ENCODE results near the gene GPR4.
"Not testable (repeated sequence)": the region's sequence is repeated elsewhere in the genome, so short reads cannot be mapped to it uniquely, and the experiment has no call there.

GPR4 gene

DNA sequence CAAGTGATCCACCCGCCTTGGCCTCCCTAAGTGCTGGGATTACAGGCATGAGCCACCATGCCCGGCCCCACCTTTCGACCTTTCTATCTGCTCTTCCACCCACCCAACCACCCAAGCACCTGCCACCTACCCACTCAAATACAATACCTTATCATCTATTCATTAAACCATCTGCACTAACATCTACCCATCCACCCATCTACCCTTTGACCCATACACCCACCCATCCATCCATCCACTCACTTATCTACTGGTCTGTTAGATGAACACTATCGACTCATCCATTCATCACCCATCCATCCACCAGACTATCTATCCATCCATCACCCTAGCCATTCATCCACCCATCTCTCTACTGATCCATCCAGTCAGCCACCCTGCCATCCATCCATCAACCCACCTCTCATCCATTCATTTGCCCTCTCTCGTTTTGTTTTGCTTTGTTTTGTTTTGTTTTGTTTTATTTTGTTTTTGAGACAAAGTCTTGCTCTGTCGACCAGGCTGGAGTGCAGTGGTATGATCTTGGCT is 20.0 kb upstream of the GPR4 start:
- DNase-seq (ENCODE audit: low spot score) = no peak

- no peak for DNase-seq (ENCODE audit: low spot score)
Observed at GRCh38 chr19:45621389-45621788, 19.4 kb upstream of the GPR4 start.

DNA sequence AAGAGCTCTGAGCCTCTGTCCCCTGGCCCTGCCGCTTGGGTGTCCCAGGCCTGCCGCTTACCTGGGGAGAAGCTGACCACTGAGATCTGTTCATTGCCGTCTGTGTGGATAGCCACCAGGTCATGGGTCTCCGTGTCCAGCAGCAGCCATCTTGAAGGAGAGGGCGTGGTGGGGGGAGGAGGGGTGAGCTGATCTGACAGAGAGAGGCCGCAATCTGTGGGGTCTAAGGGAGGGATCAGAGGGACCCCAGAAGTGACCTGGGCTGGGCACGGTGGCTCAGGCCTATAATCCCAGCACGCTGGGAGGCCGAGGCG is 14.6 kb upstream of the GPR4 start:
- no peak for DNase-seq (ENCODE audit: low spot score)

DNA sequence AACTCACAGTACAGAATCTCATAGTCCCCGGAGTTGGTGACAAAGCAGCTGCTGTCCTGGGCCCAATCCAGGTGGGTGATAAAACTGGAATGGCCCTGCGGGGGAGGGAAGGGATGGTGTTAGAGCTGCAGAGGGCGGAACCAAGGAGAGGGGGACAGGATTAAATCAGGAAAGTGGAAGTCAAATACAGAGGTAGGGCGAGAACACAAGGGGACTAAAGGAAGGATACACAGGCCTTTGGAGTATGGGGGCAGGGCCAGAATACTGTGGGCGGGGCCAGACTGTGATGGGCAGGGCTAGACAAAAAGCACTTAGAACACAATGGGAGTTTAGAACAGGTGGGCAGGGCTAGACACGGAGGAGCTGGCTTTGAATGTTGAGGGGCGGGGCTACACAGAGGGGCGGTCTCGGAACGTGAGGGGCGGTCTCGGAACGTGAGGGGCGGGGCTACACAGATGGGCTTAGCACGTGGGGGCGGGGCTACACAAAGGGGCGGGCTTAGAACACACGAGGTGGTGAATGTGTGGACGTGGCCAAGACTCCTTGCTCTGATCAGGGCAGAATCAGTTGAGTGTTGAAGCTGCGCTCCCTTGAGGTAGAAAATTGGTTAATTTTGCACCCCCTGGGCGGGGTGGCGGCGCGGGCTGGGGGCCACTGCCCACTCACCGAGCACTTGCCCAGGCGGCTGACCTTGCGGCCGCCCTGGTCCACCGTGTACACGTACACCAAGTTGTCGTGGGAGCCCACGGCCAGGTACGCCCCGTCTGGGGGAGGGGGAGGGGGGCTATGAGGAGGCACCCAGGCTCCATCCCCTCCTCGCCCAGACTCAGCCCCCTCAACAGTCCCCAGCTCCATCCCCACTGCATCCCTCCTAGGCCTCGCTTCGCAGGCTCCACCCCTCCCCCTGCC is 14.0 kb upstream of the GPR4 start:
- peak; percentile 23 for DNase-seq (ENCODE audit: low spot score)

- not testable (repeated sequence) for DNase-seq (ENCODE audit: low spot score)
Observed at GRCh38 chr19:45615056-45615455, 13.0 kb upstream of the GPR4 start.

GRCh38 chr19:45613926-45614725 is 12.1 kb upstream of the GPR4 start:
- DNase-seq (ENCODE audit: low spot score) = no peak

DNA sequence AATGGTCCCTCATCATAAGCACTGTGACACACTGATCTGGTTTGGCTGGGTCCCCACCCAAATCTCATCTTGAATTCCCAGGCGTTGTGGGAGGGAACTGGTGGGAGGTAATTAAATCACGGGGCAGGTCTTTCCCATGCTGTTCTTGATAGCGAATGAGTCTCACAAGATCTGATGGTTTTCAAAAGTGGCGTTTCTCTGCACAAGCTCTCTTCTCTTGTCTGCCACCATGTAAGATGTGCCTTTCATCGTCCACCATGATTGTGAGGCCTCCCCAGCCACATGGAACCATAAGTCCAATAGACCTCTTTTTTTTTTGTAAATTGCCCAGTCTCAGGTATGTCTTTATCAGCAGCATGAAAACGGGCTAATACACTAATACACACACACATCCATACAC is 6.9 kb upstream of the GPR4 start:
- no peak for DNase-seq (ENCODE audit: low spot score)

DNA sequence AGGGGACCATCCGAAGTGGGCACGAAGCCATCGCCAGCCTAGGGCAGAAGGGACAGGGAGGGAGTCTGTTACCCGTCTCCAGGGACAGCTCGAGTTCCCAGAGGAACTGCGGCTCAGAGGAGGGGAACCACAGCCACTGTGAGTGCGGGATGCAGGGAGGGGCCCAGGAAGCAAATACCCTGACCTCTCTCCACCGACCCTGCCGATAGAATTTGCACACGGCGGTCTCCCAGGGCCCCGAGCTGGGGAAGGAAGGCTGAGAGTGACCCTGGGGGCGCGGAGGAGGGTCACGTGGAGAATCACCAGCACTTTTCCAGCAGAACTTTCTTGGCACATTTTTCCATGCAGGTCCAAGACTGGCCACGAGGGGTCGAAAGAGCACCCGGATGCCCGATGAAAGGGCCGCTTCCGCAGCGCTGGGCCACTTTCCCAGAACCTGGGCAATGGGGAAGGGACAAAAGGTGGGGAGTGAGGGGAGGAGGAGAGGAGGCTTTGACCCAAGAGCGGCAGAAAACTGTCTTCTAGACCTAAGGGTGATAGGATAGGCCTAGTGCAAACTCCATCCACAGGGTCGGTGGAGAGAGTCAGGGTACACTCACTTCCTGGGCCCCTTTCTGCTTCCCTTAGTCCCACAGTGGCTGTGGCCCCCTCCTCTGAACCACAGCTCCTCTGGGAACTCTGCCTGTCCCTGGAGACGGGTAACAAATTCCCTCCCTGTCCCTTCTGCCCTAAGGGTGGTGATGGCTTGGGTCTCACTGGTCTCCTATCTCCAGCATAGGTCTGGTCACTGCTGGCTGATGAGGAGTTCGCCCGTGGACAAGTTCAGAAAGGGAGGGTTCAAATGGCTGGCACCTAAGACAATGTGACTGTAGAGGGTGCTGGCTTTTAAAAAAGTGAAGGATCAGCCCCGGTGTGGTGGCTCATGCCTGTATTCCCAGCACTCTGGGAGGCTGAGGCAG is 5.3 kb upstream of the GPR4 start:
- peak; percentile 73 for DNase-seq (ENCODE audit: low spot score)

- no peak for DNase-seq (ENCODE audit: low spot score)
Observed at GRCh38 chr19:45601115-45601514, 897 bp downstream of the GPR4 start.

DNA sequence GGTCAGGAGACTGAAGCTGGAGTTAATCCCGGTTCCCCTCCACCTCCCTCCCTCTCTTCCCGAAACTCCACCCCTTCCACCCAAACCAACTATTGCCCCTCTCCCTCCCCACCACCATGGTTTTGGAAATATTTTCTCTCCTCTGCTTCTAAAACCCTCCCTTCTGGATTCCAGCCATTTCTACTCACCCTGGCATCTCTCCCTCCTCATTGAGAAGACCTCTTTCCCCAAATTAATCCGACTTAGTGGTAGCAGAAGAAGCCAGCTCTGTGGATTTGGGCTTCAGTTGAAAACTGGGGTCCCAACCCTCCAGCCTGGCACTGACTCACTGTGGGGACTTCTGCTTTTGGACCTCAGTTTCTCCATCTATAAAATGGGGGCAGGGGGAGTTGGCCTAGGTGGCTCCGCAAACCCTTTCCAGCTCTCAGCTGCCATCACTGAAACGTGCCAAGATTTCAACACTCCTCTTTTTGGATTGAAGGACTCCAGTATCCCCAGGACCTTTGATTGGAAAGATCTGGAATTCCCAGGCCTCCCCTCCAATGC is 1.6 kb downstream of the GPR4 start:
- no peak for DNase-seq (ENCODE audit: low spot score)

- DNase-seq (ENCODE audit: low spot score) = no peak
Observed at GRCh38 chr19:45599286-45599685, 2.7 kb downstream of the GPR4 start.

- DNase-seq (ENCODE audit: low spot score) = no peak
Observed at GRCh38 chr19:45598267-45599001, 3.6 kb downstream of the GPR4 start.

DNA sequence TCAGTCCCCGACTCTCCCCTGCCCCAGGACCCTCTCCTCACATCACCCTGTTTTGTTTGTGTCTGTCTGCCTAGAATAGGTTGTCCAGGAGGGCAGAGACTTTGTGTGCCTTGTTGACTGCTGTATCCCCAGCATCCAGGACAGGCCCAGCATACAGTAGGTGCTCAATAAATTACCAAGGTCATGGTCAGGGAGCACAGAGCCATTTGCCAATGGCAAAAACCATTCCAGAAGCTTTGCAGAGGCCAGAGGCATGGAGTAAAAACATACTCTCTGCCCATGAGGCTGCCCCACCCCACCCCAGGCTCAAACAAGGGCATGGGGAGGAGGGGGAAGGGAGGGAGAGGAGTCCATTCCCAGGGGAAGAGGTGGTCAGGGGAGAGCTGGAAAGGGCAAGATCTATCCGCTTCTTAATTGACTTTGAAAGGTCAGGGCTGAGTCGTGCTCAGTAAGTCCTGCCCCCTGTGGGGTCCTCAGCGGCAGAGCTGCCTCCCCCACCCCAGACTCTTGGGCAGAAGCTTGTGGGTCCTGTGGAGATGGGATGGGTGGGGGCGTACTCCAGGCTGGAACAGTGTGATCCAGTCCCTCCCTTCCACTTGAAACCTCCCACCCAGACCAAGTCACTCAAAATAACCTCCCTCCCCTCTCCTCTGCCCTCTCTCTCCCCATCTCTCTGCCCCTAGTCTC is 4.4 kb downstream of the GPR4 start:
- DNase-seq (ENCODE audit: low spot score) = no peak

GRCh38 chr19:45595814-45596213 is 6.2 kb downstream of the GPR4 start:
- no peak for DNase-seq (ENCODE audit: low spot score)

GRCh38 chr19:45593520-45593919 is 8.5 kb downstream of the GPR4 start:
- DNase-seq (ENCODE audit: low spot score) = no peak

GRCh38 chr19:45592366-45592765 is 9.6 kb downstream of the GPR4 start:
- DNase-seq (ENCODE audit: low spot score) = no peak

DNA sequence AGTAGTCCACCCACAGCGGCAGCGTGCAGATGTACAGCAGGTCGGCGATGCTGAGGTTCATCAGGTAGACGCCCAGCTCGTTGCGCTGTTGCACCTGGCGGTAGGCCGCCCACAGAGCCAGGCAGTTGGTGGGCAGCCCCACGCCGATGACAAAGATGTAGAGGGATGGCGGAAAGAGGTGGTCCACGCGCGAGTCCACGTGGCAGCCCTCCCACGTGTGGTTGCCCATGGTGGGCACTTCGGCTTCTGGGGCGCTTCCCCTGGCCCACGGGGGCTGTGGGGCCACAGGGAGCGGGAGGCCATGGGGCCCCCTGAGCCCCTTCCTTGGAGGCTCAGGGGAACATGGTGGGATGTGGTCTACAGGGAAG is 10.4 kb downstream of the GPR4 start:
- no peak for DNase-seq (ENCODE audit: low spot score)

GRCh38 chr19:45591004-45591637 is 10.9 kb downstream of the GPR4 start:
- DNase-seq (ENCODE audit: low spot score) = no peak

- no peak for DNase-seq (ENCODE audit: low spot score)
Observed at GRCh38 chr19:45590300-45591003, 11.6 kb downstream of the GPR4 start.

All from Ammon's horn (tissue), 1 donor.